ENCODE measurements around the gene PLD4.

GRCh38 chr14:104965561-104966231, 41.0 kb downstream of the PLD4 start:
- TF ChIP-seq SP1 (IDR thresholded peaks at IDR 0.05) (no peak), ZNF384 (IDR thresholded peaks at IDR 0.05) (no peak), SUZ12 (IDR thresholded peaks at IDR 0.05) (no peak), NFRKB (IDR thresholded peaks at IDR 0.05) (no peak), PKNOX1 (IDR thresholded peaks at IDR 0.05) (no peak), FOXM1 (IDR thresholded peaks at IDR 0.05; ENCODE audit: borderline replicate concordance) (no peak), TARDBP (IDR thresholded peaks at IDR 0.05) (no peak), BHLHE40 (IDR thresholded peaks at IDR 0.05; ENCODE audit: borderline replicate concordance) (no peak), FOXK2 (IDR thresholded peaks at IDR 0.05) (no peak), HDGF (IDR thresholded peaks at IDR 0.05; ENCODE audit: borderline replicate concordance) (no peak), ELF4 (IDR thresholded peaks at IDR 0.05) (no peak)
